MM.1S (cell line): ENCODE results near the gene MTFR2.

Experiments
- CTCF ChIP-seq: fragments of 300-600 bp; sonication (generic); IDR thresholded peaks from 2 replicates; pipeline ENCODE4 v1.5.1; 2016; ENCODE audit warnings: antibody characterized with exemption, low read length, mixed read lengths
- EZH2 ChIP-seq: fragments of 300-600 bp; sonication (generic); optimal IDR thresholded peaks from 2 replicates; pipeline ENCODE3; 2017; ENCODE audit warnings: low read depth, mild to moderate bottlenecking, antibody characterized with exemption, low read length, mixed read lengths

- no peak for TF ChIP-seq EZH2
- no peak for TF ChIP-seq CTCF
Observed at GRCh38 chr6:136253734-136254133, 3.6 kb upstream of the MTFR2 start.
